H1 (cell line): ENCODE results near the gene ACOT9. TPM values are rescaled to one million over a fixed set of nuclear protein-coding genes. Genes with fewer than 3 reads are reported as not detected.

Source experiments
- SIX5 ChIP-seq: IDR thresholded peaks from 2 replicates; pipeline ENCODE4 v1.6.1; 2011; ENCODE audit warnings: mild to moderate bottlenecking, low read depth, low read length
- SP1 ChIP-seq: IDR thresholded peaks from 2 replicates; pipeline ENCODE4 v1.6.1; 2011; ENCODE audit warnings: low read depth, low read length
- polyA plus RNA-seq, 7 experiments: library from polyadenylated mRNA; depleted of rRNA in 3 of 7; stranded (reverse) in 5 of 7; unstranded in 2 of 7; fragments of >200 nt in 5 of 7; fragments of 200-250 nt in 2 of 7; gene quantifications; 1 replicate in 5 of 7; 2 replicates in 1 of 7; 4 replicates in 1 of 7; pipeline versions ENCODE4 v1.2.1 to v1.2.3, GENCODE V29; 2011 to 2013; ENCODE audit warnings: missing spikeins in 2 of 7, mixed read lengths in 2 of 7
- total RNA-seq: library from RNA; stranded (reverse); fragmentation: NEBNext Ultra II Directional; extraction: Animal tissue kit (Norgen Biotek cat#: 25700); gene quantifications from 2 replicates; pipeline ENCODE4 v1.2.1, GENCODE V29; 2021
- TF ChIP-seq, protein P1 (sequence below), 3 experiments: IDR thresholded peaks; 1 replicate in 2 of 3; 2 replicates in 1 of 3; pipeline versions ENCODE4 v1.5.1 to v1.6.1; 2011; ENCODE audit warnings: low read length in 3 of 3, mild to moderate bottlenecking in 3 of 3, inconsistent platforms in 2 of 3, low read depth in 1 of 3, moderate library complexity in 1 of 3; ENCODE audit not compliant: insufficient read depth in 1 of 3; ENCODE audit errors: control extremely low read depth in 1 of 3

Gene ACOT9
- total and polyA plus RNA-seq, 2 of the 8 experiments (the other 6 are each of a cell fraction or from before 2014, with no cell fraction given), result 20.7 to 39.5 TPM

DNA sequence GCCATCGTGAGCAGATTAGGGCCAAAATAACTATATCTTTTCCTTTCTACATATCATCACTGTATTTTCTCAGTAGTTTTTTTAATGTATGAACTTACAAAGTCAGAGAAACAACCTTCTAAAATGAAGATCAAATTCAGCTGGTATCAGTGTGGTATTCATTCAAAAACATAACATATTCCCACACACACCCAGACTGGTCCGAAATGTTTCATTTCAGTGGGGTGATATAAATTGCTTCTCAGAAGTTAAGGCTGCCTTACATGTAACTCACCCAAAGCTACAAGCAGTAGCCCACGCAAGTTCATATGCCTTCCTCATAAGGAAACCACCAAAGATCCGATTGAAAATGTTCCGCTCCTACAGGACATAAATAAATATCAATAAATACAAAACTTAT, 37.8 kb downstream of the ACOT9 start (continued):
- TF ChIP-seq, protein P1, sequence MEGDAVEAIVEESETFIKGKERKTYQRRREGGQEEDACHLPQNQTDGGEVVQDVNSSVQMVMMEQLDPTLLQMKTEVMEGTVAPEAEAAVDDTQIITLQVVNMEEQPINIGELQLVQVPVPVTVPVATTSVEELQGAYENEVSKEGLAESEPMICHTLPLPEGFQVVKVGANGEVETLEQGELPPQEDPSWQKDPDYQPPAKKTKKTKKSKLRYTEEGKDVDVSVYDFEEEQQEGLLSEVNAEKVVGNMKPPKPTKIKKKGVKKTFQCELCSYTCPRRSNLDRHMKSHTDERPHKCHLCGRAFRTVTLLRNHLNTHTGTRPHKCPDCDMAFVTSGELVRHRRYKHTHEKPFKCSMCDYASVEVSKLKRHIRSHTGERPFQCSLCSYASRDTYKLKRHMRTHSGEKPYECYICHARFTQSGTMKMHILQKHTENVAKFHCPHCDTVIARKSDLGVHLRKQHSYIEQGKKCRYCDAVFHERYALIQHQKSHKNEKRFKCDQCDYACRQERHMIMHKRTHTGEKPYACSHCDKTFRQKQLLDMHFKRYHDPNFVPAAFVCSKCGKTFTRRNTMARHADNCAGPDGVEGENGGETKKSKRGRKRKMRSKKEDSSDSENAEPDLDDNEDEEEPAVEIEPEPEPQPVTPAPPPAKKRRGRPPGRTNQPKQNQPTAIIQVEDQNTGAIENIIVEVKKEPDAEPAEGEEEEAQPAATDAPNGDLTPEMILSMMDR (IDR thresholded peaks at IDR 0.05; ENCODE audit: control extremely low read depth in 1 of 3, insufficient read depth in 1 of 3, low read depth in 1 of 3, low read length in 3 of 3), result no peak
- TF ChIP-seq SP1, result no peak
- TF ChIP-seq SIX5, result no peak
- TF ChIP-seq, all 59 proteins: peak for 0
